ENCODE measurements around the gene NPC1. TPM values are rescaled to one million over a fixed set of nuclear protein-coding genes. Genes with fewer than 3 reads are reported as not detected.

NPC1 gene
- polyA plus RNA-seq, 3 donors, result 7.5 to 17.9 (median 17.7) TPM

GRCh38 chr18:23612434-23613090 lies 26.3 kb upstream of the NPC1 start:
- 88% methylated on average over 6 of the region's 8 CpGs for WGBS (ENCODE audit: insufficient coverage)
- intact Hi-C loops (cut with micrococcal nuclease), result no loop called here
- no peak overlapping the region for H2AFZ ChIP-seq (ENCODE audit: insufficient read depth, low read depth, low read length, poor library complexity, severe bottlenecking)
- no peak overlapping the region for H3K27ac ChIP-seq (ENCODE audit: low read depth in 1 of 2, low read length in 2 of 2)
- H3K9ac ChIP-seq (ENCODE audit: insufficient read depth, low read length, poor library complexity, severe bottlenecking), result no peak overlapping the region
- no peaks in the 10 kb centered on the region for H3K27me3 ChIP-seq (ENCODE audit: control insufficient read depth in 2 of 2, insufficient read depth in 2 of 2, low read length in 2 of 2)
- Mint-ChIP-seq H3K27me3 (ENCODE audit: low read depth in 3 of 3) (peaks cover 0 to 11% (median 3%) of the 10 kb centered on the region in 3 donors), H3K4me3 (no peak overlapping the region), H3K9me3 (peaks cover 0 to 1% (median 0%) of the 10 kb centered on the region in 7 donors), H3K27ac (peak overlapping the region in 2 of 7 donors; percentile 25 to 37), H3K36me3 (no peaks in the 10 kb centered on the region), H3K4me1 (peaks cover 8% of the 10 kb centered on the region)
- no peak overlapping the region for H3K4me3 ChIP-seq (replicated peaks in 1 of 3; ENCODE audit: low read depth in 2 of 3, low read length in 3 of 3)
- no peaks in the 10 kb centered on the region for H3K36me3 ChIP-seq (replicated peaks in 1 of 2; ENCODE audit: control insufficient read depth in 1 of 2, insufficient read depth in 2 of 2, low read length in 2 of 2)
- DNase-seq, result no peak
- H3K4me2 ChIP-seq (replicated peaks; ENCODE audit: extremely low read depth, low read length, poor library complexity, severe bottlenecking), result no peak overlapping the region
- no peaks in the 10 kb centered on the region for H3K4me1 ChIP-seq (ENCODE audit: control insufficient read depth in 1 of 2, insufficient read depth in 2 of 2, low read length in 2 of 2)
- no peaks in the 10 kb centered on the region for H4K20me1 ChIP-seq (ENCODE audit: insufficient read depth, low read length)
- no peak for TF ChIP-seq CTCF (IDR thresholded peaks at IDR 0.05)
- no peaks in the 10 kb centered on the region for H3K9me3 ChIP-seq (replicated peaks in 1 of 2; ENCODE audit: control insufficient read depth in 1 of 2, insufficient read depth in 1 of 2, low read length in 2 of 2)
- H3K79me2 ChIP-seq (ENCODE audit: insufficient read depth, low read length), result no peaks in the 10 kb centered on the region

- no peak overlapping the region for H2AFZ ChIP-seq (ENCODE audit: insufficient read depth, low read depth, low read length, poor library complexity, severe bottlenecking)
- Mint-ChIP-seq H3K27me3 (ENCODE audit: low read depth in 3 of 3) (peaks cover 0 to 11% (median 4%) of the 10 kb centered on the region in 3 donors), H3K27ac (no peak overlapping the region), H3K4me1 (peaks cover 5% of the 10 kb centered on the region), H3K36me3 (no peaks in the 10 kb centered on the region), H3K9me3 (peaks cover 0 to 2% (median 0%) of the 10 kb centered on the region in 7 donors), H3K4me3 (no peak overlapping the region)
- TF ChIP-seq CTCF (IDR thresholded peaks at IDR 0.05), result no peak
- H3K27me3 ChIP-seq (ENCODE audit: control insufficient read depth in 2 of 2, insufficient read depth in 2 of 2, low read length in 2 of 2), result no peaks in the 10 kb centered on the region
- no peak overlapping the region for H3K27ac ChIP-seq (ENCODE audit: low read depth in 1 of 2, low read length in 2 of 2)
- no peak overlapping the region for H3K4me2 ChIP-seq (replicated peaks; ENCODE audit: extremely low read depth, low read length, poor library complexity, severe bottlenecking)
- H3K9me3 ChIP-seq (replicated peaks in 1 of 2; ENCODE audit: control insufficient read depth in 1 of 2, insufficient read depth in 1 of 2, low read length in 2 of 2), result no peaks in the 10 kb centered on the region
- no peaks in the 10 kb centered on the region for H3K4me1 ChIP-seq (ENCODE audit: control insufficient read depth in 1 of 2, insufficient read depth in 2 of 2, low read length in 2 of 2)
- WGBS (ENCODE audit: insufficient coverage), result 100% methylated on average over 1 of the region's 5 CpGs
- H4K20me1 ChIP-seq (ENCODE audit: insufficient read depth, low read length), result no peaks in the 10 kb centered on the region
- H3K36me3 ChIP-seq (replicated peaks in 1 of 2; ENCODE audit: control insufficient read depth in 1 of 2, insufficient read depth in 2 of 2, low read length in 2 of 2), result no peaks in the 10 kb centered on the region
- DNase-seq, result no peak
- intact Hi-C loops (cut with micrococcal nuclease), result no loop called here
- H3K9ac ChIP-seq (ENCODE audit: insufficient read depth, low read length, poor library complexity, severe bottlenecking), result no peak overlapping the region
- H3K4me3 ChIP-seq (replicated peaks in 1 of 3; ENCODE audit: low read depth in 2 of 3, low read length in 3 of 3), result no peak overlapping the region
- no peaks in the 10 kb centered on the region for H3K79me2 ChIP-seq (ENCODE audit: insufficient read depth, low read length)
These were observed 23.2 kb upstream of the NPC1 start for GRCh38 chr18:23609390-23610023.

All from CD14-positive monocyte (primary cell).